A673 (cell line): ENCODE data around the gene CLSTN2. TPM values are rescaled to one million over a fixed set of nuclear protein-coding genes. Genes with fewer than 3 reads are reported as not detected.

ENCODE experiments used
- BruUV-seq: library from RNA; stranded (reverse); fragments of 400-500 nt; replicated peaks from 2 replicates; lab custom pipeline; 2021; lab: Mats Ljungman, UMichigan
- CTCF ChIA-PET: fragments of 300-600 bp; sonication (Branson Sonifier 250); formaldehyde crosslinking; loops from one replicate; lab custom pipeline; 2022; ENCODE audit warnings: antibody characterized with exemption; lab: Charles Lee
- POLR2A ChIA-PET: fragments of 300-600 bp; sonication (Branson Sonifier 250); formaldehyde crosslinking; loops from one replicate; lab custom pipeline; 2022; ENCODE audit warnings: antibody characterized with exemption; ENCODE audit not compliant: low non-redundant PET; lab: Charles Lee
- DNase-seq: peaks from one replicate; pipeline ENCODE4 v3.0.0-alpha.2; 2015; ENCODE audit warnings: low spot score
- H3K27ac ChIP-seq: fragments of 200-600 bp; sonication (generic); 2 replicates; pipeline ENCODE4 v1.5.1; 2016; ENCODE audit warnings: mixed run types, low read depth, mild to moderate bottlenecking, mixed read lengths, antibody characterized with exemption, low read length; ENCODE audit not compliant: poor library complexity, severe bottlenecking
- H3K27me3 ChIP-seq: fragments of 200-600 bp; sonication (generic); replicated peaks from 2 replicates; pipeline ENCODE4 v1.6.1; 2017; ENCODE audit warnings: mixed run types, low read depth, mild to moderate bottlenecking, mixed read lengths, antibody characterized with exemption, low read length; ENCODE audit not compliant: insufficient read depth, poor library complexity
- H3K36me3 ChIP-seq: fragments of 200-600 bp; sonication (generic); 2 replicates; pipeline ENCODE4 v1.6.1; 2016; ENCODE audit warnings: mixed run types, mild to moderate bottlenecking, mixed read lengths, antibody characterized with exemption, low read length; ENCODE audit not compliant: insufficient read depth, poor library complexity, severe bottlenecking
- H3K4me1 ChIP-seq: fragments of 200-600 bp; sonication (generic); 2 replicates; pipeline ENCODE4 v1.6.1; 2017; ENCODE audit warnings: mixed run types, mild to moderate bottlenecking, mixed read lengths, antibody characterized with exemption, low read length; ENCODE audit not compliant: insufficient read depth, poor library complexity, severe bottlenecking
- H3K4me3 ChIP-seq: fragments of 200-600 bp; sonication (generic); 2 replicates; pipeline ENCODE4 v1.5.1; 2016; ENCODE audit warnings: low read depth, mixed run types, mild to moderate bottlenecking, mixed read lengths, low read length; ENCODE audit not compliant: poor library complexity, severe bottlenecking
- H3K9me3 ChIP-seq: fragments of 200-600 bp; sonication (generic); 2 replicates; pipeline ENCODE4 v1.6.1; 2016; ENCODE audit warnings: mixed run types, low read depth, mild to moderate bottlenecking, mixed read lengths, antibody characterized with exemption, low read length; ENCODE audit not compliant: poor library complexity, severe bottlenecking
- EZH2 ChIP-seq: fragments of 200-600 bp; sonication (generic); IDR thresholded peaks from 2 replicates; pipeline ENCODE4 v1.6.1; 2017; ENCODE audit warnings: borderline replicate concordance, low read depth, mild to moderate bottlenecking, mixed read lengths, antibody characterized with exemption, low read length; ENCODE audit not compliant: poor library complexity, severe bottlenecking
- intact Hi-C: fragments of 100-400 bp; cut with micrococcal nuclease; formaldehyde crosslinking; loops from one replicate; pipeline ENCODE4 v1.10.0; 2022; ENCODE audit not compliant: unreplicated experiment
- total RNA-seq: library from RNA; stranded (reverse); gene quantifications from 2 replicates; pipeline ENCODE4 v1.2.3, GENCODE V29; 2021
- TF ChIP-seq, protein P1 (sequence below): fragments of 300-800, 200-600 bp; sonication (generic); conservative IDR thresholded peaks from 2 replicates; pipeline ENCODE4 v1.5.1; 2017; ENCODE audit warnings: low read depth, mild to moderate bottlenecking, antibody characterized with exemption, low read length, moderate library complexity, mixed read lengths

Gene CLSTN2
- total RNA-seq, 1 experiment from 2014 or later = 50.7 TPM

GRCh38 chr3:139974809-139975425 is 39.9 kb downstream of the CLSTN2 start:
- ChIA-PET POLR2A (no interaction called here), CTCF (no interaction called here)
- BruUV-seq = no TSS peak
- no peaks in the 10 kb centered on the region for H3K36me3 ChIP-seq
- H3K4me1 ChIP-seq = no peaks in the 10 kb centered on the region
- DNase-seq = no peak
- H3K9me3 ChIP-seq = no peaks in the 10 kb centered on the region
- intact Hi-C loops = no loop called here
- no peak overlapping the region for H3K4me3 ChIP-seq
- no peaks in the 10 kb centered on the region for H3K27me3 ChIP-seq
- H3K27ac ChIP-seq = no peak overlapping the region
- no peak for TF ChIP-seq EZH2
- TF ChIP-seq, protein P1, sequence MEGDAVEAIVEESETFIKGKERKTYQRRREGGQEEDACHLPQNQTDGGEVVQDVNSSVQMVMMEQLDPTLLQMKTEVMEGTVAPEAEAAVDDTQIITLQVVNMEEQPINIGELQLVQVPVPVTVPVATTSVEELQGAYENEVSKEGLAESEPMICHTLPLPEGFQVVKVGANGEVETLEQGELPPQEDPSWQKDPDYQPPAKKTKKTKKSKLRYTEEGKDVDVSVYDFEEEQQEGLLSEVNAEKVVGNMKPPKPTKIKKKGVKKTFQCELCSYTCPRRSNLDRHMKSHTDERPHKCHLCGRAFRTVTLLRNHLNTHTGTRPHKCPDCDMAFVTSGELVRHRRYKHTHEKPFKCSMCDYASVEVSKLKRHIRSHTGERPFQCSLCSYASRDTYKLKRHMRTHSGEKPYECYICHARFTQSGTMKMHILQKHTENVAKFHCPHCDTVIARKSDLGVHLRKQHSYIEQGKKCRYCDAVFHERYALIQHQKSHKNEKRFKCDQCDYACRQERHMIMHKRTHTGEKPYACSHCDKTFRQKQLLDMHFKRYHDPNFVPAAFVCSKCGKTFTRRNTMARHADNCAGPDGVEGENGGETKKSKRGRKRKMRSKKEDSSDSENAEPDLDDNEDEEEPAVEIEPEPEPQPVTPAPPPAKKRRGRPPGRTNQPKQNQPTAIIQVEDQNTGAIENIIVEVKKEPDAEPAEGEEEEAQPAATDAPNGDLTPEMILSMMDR = no peak

GRCh38 chr3:139975594-139976365 is 40.8 kb downstream of the CLSTN2 start:
- H3K4me1 ChIP-seq = no peaks in the 10 kb centered on the region
- intact Hi-C loops = no loop called here
- no peak overlapping the region for H3K27ac ChIP-seq
- no peak overlapping the region for H3K4me3 ChIP-seq
- CTCF ChIA-PET = no interaction called here
- H3K36me3 ChIP-seq = no peaks in the 10 kb centered on the region
- H3K27me3 ChIP-seq = no peaks in the 10 kb centered on the region
- H3K9me3 ChIP-seq = no peaks in the 10 kb centered on the region
- BruUV-seq = no TSS peak
- no peak for TF ChIP-seq EZH2
- TF ChIP-seq, protein P1 = no peak
- DNase-seq = no peak
- POLR2A ChIA-PET = no interaction called here

DNA sequence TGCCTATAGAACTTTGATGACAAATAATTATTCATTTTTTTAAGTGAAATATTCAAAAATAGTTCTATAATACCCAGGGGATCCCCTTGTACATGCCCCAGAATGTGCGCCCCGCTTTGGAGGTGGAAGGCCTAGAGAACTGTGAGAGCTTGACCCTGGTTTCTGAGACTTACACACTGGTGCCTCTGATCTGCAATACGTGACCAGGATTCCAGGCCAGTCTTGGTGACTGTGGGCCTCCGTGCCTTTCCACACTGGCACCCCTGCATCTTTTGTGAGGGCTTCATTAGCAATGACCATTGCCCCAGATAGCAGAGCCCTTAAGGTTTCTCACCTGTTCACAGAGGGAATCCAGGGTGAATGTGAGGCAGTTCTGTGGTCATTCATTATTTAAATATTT is 44.0 kb downstream of the CLSTN2 start:
- intact Hi-C loops = no loop called here
- no TSS peak for BruUV-seq
- Histone ChIP-seq H3K36me3 (no peaks in the 10 kb centered on the region), H3K27me3 (no peaks in the 10 kb centered on the region), H3K4me3 (no peak overlapping the region), H3K27ac (no peak overlapping the region), H3K9me3 (no peaks in the 10 kb centered on the region), H3K4me1 (no peaks in the 10 kb centered on the region)
- ChIA-PET POLR2A (no interaction called here), CTCF (no interaction called here)
- DNase-seq = no peak
- TF ChIP-seq EZH2 = no peak
- TF ChIP-seq, protein P1 = no peak
